GM18517 (cell line): ENCODE results near the gene HNRNPU.

Source experiments
- ATAC-seq: cut with Tn5 transposase; IDR thresholded peaks from one replicate; pipeline ENCODE4 v1.9.1; 2021; ENCODE audit warnings: mild to moderate bottlenecking, moderate library complexity; ENCODE audit not compliant: unreplicated experiment

Gene HNRNPU

DNA sequence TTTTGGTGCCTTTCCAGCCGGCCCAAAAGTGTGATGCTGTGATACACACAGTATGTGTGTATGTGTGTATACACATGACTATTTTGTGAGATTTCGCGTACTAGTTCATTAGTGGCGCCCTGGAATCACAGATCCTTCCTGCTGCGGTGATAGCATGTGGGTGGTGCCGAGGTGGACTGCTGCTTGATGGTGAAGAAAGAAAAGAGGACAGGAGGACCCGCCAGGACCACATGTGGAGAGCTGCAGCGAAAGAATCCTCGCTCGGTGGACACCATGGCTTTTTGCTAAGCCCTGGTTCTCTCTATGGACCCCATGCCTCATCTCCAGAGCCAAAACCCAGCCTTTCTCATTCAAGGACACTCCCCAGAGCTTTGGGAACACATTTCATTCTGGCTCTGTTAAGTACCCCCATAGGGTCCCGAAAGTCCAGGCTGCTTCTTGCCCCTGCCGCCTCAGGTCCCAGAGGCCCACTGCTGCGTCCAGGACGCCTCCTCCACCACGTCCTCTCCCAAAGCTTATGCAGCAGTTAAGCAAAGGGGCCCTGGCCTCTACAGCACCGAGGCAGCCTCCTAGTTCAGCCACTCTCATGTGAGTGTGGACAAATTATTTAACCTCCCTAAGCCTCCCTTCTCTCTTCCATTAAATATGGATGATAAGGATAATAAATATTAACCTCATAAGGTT is 61.6 kb downstream of the HNRNPU start:
- no peak for ATAC-seq

DNA sequence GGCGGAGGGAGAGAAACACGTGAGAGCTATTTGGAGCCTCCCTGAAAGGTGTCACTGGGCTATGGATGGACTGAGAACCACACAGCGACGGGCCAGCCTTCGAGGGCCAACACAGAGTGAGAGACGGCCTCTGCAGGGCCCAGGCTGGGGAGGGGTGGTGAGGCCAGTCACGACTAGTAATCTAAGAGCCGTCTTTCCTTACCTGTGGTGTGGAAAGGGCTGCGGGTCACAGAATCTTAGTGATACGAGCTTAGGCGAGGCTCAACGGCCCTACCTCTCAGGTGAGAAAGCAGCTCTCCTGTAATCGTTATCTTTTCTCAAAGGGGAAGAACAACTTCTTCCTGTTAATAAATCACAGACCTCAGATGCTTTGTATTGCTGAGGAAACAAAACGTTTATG is 62.3 kb downstream of the HNRNPU start:
- ATAC-seq: no peak

DNA sequence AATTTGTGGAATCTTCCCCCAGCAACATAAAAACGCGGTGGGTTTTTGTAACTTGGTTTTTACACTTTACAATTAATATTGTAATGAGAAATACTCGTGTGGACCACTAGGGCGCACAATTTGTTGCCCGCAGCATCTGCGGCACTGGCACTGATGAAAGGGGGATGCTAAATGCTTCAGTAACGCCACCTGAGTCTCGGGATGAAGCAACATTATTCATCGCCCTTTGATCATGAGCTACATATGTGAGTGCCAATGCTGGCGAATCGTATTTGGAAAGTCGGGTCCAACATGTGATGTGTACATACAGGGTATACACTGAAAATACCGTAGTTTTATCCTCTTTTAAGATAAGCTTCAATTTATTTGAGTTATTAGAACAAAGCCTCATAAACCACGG is 63.1 kb downstream of the HNRNPU start:
- ATAC-seq: no peak

DNA sequence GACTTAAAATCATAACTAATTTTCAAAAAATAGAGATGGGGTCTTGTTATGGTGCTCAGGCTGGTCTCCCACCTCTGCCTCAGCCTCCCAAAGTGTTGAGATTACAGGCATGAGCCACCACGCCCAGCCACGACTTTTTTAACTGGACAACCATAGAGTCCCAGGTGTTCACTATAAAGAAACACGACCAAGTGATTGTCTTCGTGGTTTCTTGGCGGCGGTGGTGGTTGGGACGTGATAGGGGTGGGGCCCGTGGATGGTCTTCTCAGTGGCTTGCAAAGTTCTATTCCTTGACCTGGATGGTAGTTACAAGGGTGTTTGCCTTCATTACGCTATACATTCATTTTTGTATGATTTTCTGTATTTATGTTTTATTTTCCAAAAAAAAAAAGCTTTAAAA is 63.5 kb downstream of the HNRNPU start:
- no peak for ATAC-seq
